Caco-2 (cell line): ENCODE results near the gene DDN. TPM values are rescaled to one million over a fixed set of nuclear protein-coding genes. Genes with fewer than 3 reads are reported as not detected.

ENCODE experiments used
- Bru-seq: library from RNA; stranded (reverse); fragments of 400-500 nt; gene quantifications from one replicate; lab custom pipeline; 2021; lab: Mats Ljungman, UMichigan
- BruChase-seq, 2 experiments: library from RNA; stranded (reverse); fragments of 400-500 nt; gene quantifications; one replicate each; lab custom pipeline; 2021; lab: Mats Ljungman, UMichigan
- BruUV-seq: library from RNA; stranded (reverse); fragments of 400-500 nt; replicated peaks from 2 replicates; lab custom pipeline; 2021; lab: Mats Ljungman, UMichigan
- CTCF ChIA-PET: fragments of 300-600 bp; sonication (Branson Sonifier 250); formaldehyde crosslinking; loops from one replicate; lab custom pipeline; 2022; ENCODE audit warnings: antibody characterized with exemption; lab: Charles Lee
- POLR2A ChIA-PET: fragments of 300-600 bp; sonication (Branson Sonifier 250); formaldehyde crosslinking; loops from one replicate; lab custom pipeline; 2022; ENCODE audit warnings: antibody characterized with exemption; lab: Charles Lee
- DNase-seq, 2 experiments: peaks; one replicate each; pipeline versions ENCODE4 v3.0.0 to v3.0.0-alpha.2; 2020 to 2022
- H3K27me3 ChIP-seq: replicated peaks from 2 replicates; pipeline ENCODE4 v1.6.0; 2011; ENCODE audit warnings: low read length; ENCODE audit not compliant: control insufficient read depth, insufficient read depth
- H3K36me3 ChIP-seq: 2 replicates; pipeline ENCODE4 v1.5.1; 2011; ENCODE audit warnings: low read length; ENCODE audit not compliant: control insufficient read depth, insufficient read depth
- H3K4me1 ChIP-seq: fragments of 250-450 bp; sonication (Bioruptor Pico); 2 replicates; pipeline ENCODE4 v1.5.1; 2020; ENCODE audit warnings: mild to moderate bottlenecking
- H3K4me3 ChIP-seq: 2 replicates; pipeline ENCODE4 v1.5.1; 2011; ENCODE audit warnings: low read depth, mild to moderate bottlenecking, control low read depth, low read length
- H3K9me3 ChIP-seq: fragments of 250-450 bp; sonication (Bioruptor Pico); 2 replicates; pipeline ENCODE4 v1.5.1; 2020; ENCODE audit warnings: mild to moderate bottlenecking, moderate library complexity
- H3K27ac Mint-ChIP-seq: one replicate; pipeline ENCODE4 v1.8.0; 2022; ENCODE audit warnings: mixed read lengths; ENCODE audit not compliant: unreplicated experiment
- H3K27me3 Mint-ChIP-seq: one replicate; pipeline ENCODE4 v1.8.0; 2022; ENCODE audit warnings: mixed read lengths; ENCODE audit not compliant: insufficient read depth, unreplicated experiment
- H3K36me3 Mint-ChIP-seq: one replicate; pipeline ENCODE4 v1.8.0; 2022; ENCODE audit warnings: mild to moderate bottlenecking, mixed read lengths; ENCODE audit not compliant: insufficient read depth, unreplicated experiment
- H3K4me1 Mint-ChIP-seq: one replicate; pipeline ENCODE4 v1.8.0; 2022; ENCODE audit warnings: low read depth, mixed read lengths; ENCODE audit not compliant: unreplicated experiment
- H3K4me3 Mint-ChIP-seq: one replicate; pipeline ENCODE4 v1.8.0; 2022; ENCODE audit warnings: mild to moderate bottlenecking, moderate library complexity, mixed read lengths; ENCODE audit not compliant: unreplicated experiment
- H3K9me3 Mint-ChIP-seq: one replicate; pipeline ENCODE4 v1.8.0; 2022; ENCODE audit warnings: mixed read lengths; ENCODE audit not compliant: unreplicated experiment
- CTCF ChIP-seq, 2 experiments: fragments of 200-600 bp in 1 of 2; IDR thresholded peaks; 1 replicate in 1 of 2; 2 replicates in 1 of 2; pipeline versions ENCODE4 v1.5.1 to v1.8.0; 2011 to 2022; ENCODE audit warnings: antibody characterized with exemption in 1 of 2, control low read depth in 1 of 2, inconsistent platforms in 1 of 2, low read depth in 1 of 2, low read length in 1 of 2, mild to moderate bottlenecking in 1 of 2, moderate library complexity in 1 of 2; ENCODE audit not compliant: insufficient read depth in 1 of 2, severe bottlenecking in 1 of 2, unreplicated experiment in 1 of 2
- intact Hi-C: fragments of 100-400 bp; cut with micrococcal nuclease; formaldehyde crosslinking; loops from one replicate; pipeline ENCODE4 v1.10.0; 2022; ENCODE audit not compliant: unreplicated experiment
- long read RNA-seq: library from polyadenylated mRNA; stranded (forward); transcript quantifications from one replicate; pipeline ENCODE4 v2.0.0, GENCODE V29; 2022
- total RNA-seq: library from RNA; stranded (reverse); gene quantifications from 2 replicates; pipeline ENCODE4 v1.2.3, GENCODE V29; 2022

The DDN gene
- total RNA-seq (1.7 and 1.9 TPM in 2 replicates), Bru-seq, nascent RNA (percentile 37 among the genes with signal in this experiment), BruChase-seq, experiment 1, labeled RNA remaining after a 2-hour chase (percentile 50 among the genes with signal in this experiment), BruChase-seq, experiment 2, labeled RNA remaining after a 6-hour chase (percentile 50 among the genes with signal in this experiment)
- long read RNA-seq, partial matches to known transcripts, result 0 of 1 reads
- long read RNA-seq, other reads (novel, unspliced or antisense), result 1 of 1 reads

DNA sequence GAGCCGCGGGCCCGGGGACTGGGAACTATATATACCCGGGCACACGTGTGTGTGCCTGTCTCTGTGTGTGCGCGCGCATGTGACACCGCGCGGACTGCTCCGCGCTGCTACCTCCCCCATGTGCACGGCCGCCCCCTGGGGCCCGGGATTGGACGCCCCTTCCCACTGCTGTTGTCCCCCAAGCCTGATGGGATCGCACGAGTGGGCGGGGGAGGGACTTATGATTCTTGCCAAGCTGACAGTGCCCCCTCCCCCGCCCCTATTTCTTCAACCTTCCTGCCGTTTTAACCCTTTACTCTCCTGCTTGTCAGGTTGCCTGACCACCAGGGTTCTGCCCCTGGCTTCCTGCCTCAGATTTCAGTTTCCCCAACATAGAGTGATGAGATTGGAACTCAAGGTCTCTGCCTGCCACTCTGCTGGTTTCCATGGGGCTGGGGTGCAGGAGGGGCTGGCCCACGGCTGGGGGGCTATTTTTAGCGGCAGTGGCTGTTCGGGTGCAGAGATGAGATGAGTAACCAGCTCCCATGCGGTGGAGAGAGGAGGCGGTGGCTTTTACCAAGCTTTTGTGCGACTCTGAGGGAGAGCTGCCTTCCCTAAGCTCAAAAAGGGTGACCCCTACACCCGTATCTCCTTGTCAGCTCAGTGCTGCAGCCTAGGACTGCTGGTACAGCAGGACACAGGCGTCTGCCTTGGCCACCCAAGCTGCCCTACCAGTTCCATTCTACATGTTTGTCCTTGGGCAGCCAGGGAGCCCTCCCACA lies at the start of gene DDN:
Gene DDN (minus strand): TSS at position 5 of the 761 bp plus-strand sequence. CDS start 88 bp downstream, outside the sequence.
- ChIA-PET CTCF (interaction anchor here (0.8 to 6.3 kb wide), 9 partner anchors 11 to 146 kb away, joined by 3 to 90 read pairs (median 4); partner anchors contain the start of genes ARF3, PRKAG1 and WNT1), POLR2A (no interaction called here)
- Mint-ChIP-seq H3K27me3 (no peaks in the 10 kb centered on the region), H3K9me3 (no peaks in the 10 kb centered on the region), H3K4me1 (peaks cover 27% of the 10 kb centered on the region), H3K36me3 (peaks cover 28% of the 10 kb centered on the region), H3K4me3 (peak within 1 kb of the TSS; percentile 91), H3K27ac (peak within 1 kb of the TSS; percentile 48)
- peak; percentile 71 to 76 for DNase-seq
- H3K9me3 ChIP-seq, result no peaks in the 10 kb centered on the region
- intact Hi-C loops, result loop anchor here (5.0 kb wide), 1 partner anchor 62 kb away; no protein-coding TSS in a partner anchor
- BruUV-seq, result no TSS peak
- H3K4me3 ChIP-seq, result peak within 1 kb of the TSS; percentile 49
- H3K36me3 ChIP-seq, result no peaks in the 10 kb centered on the region; the same call in 1 of the 2 replicates
- peaks cover 18% of the 10 kb centered on the region for H3K4me1 ChIP-seq
- H3K27me3 ChIP-seq, result no peaks in the 10 kb centered on the region
- peak in 1 of 2 experiments; percentile 12 for TF ChIP-seq CTCF (IDR thresholded peaks at IDR 0.05; ENCODE audit: insufficient read depth in 1 of 2, low read depth in 1 of 2, low read length in 1 of 2, severe bottlenecking in 1 of 2, unreplicated experiment in 1 of 2)

- H3K27me3 ChIP-seq, result no peaks in the 10 kb centered on the region
- Mint-ChIP-seq H3K9me3 (no peaks in the 10 kb centered on the region), H3K4me3 (no peak overlapping the region), H3K36me3 (peaks cover 98% of the 10 kb centered on the region), H3K4me1 (no peaks in the 10 kb centered on the region), H3K27ac (no peak overlapping the region), H3K27me3 (no peaks in the 10 kb centered on the region)
- no peak for TF ChIP-seq CTCF (IDR thresholded peaks at IDR 0.05; ENCODE audit: insufficient read depth in 1 of 2, low read depth in 1 of 2, low read length in 1 of 2, severe bottlenecking in 1 of 2, unreplicated experiment in 1 of 2)
- intact Hi-C loops, result no loop called here
- peak in 1 of 2 experiments; percentile 16 for DNase-seq
- no TSS peak for BruUV-seq
- H3K36me3 ChIP-seq, result peaks cover 18% of the 10 kb centered on the region
- no peak overlapping the region for H3K4me3 ChIP-seq
- no peaks in the 10 kb centered on the region for H3K9me3 ChIP-seq
- no peaks in the 10 kb centered on the region for H3K4me1 ChIP-seq
- CTCF ChIA-PET, result no interaction called here
- POLR2A ChIA-PET, result no interaction called here
These were observed 49.8 kb upstream of the DDN start for GRCh38 chr12:49048953-49049352.

DNA sequence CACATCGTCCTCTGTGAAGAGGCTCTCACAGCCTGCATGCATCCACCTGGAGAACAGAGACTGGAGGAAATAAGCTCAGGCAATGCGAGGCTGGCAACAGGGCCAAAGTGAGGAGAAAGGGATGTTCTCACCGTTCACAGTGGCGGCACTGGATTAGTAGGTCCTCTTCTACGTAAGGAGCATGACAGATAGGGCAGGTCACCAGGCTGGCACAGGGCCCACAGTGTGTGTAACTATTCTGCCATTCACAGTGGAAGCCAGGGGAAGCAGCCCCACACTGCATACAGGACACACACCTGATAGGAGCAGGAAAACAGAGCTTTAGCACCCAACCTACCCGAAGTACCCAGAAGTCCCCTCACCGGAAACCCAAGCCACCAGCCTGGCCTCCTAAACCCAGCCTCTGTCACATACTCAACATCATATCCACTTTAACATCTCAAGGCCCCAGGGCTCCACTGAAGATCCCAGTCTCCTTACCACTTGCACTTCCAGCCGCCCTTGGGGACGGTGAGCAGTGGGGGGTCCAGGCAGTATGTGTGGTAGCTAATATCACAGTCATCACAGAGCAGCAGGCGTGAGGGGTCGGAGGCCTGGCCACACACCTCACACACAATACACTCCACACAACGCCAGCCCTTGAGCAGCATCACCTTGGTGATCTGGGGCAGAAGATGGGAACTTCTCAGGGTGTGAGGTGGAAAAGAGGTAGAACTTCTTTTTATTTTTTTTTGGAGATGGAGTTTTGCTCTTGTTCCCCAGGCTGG lies 47.1 kb upstream of the DDN start:
- Mint-ChIP-seq H3K4me3 (no peak overlapping the region), H3K36me3 (peaks cover 98% of the 10 kb centered on the region), H3K4me1 (no peaks in the 10 kb centered on the region), H3K27ac (no peak overlapping the region), H3K27me3 (no peaks in the 10 kb centered on the region), H3K9me3 (no peaks in the 10 kb centered on the region)
- H3K27me3 ChIP-seq, result no peaks in the 10 kb centered on the region
- TF ChIP-seq CTCF (IDR thresholded peaks at IDR 0.05; ENCODE audit: insufficient read depth in 1 of 2, low read depth in 1 of 2, low read length in 1 of 2, severe bottlenecking in 1 of 2, unreplicated experiment in 1 of 2), result no peak
- H3K4me1 ChIP-seq, result no peaks in the 10 kb centered on the region
- ChIA-PET CTCF (no interaction called here), POLR2A (no interaction called here)
- peaks cover 22% of the 10 kb centered on the region for H3K36me3 ChIP-seq
- DNase-seq, result no peak
- H3K4me3 ChIP-seq, result no peak overlapping the region
- BruUV-seq, result no TSS peak
- no peaks in the 10 kb centered on the region for H3K9me3 ChIP-seq
- intact Hi-C loops, result no loop called here
